Measurements from ENCODE around the gene SH2D1A.
"Not testable (repeated sequence)": the region's sequence is repeated elsewhere in the genome, so short reads cannot be mapped to it uniquely, and the experiment has no call there.

The SH2D1A gene

DNA sequence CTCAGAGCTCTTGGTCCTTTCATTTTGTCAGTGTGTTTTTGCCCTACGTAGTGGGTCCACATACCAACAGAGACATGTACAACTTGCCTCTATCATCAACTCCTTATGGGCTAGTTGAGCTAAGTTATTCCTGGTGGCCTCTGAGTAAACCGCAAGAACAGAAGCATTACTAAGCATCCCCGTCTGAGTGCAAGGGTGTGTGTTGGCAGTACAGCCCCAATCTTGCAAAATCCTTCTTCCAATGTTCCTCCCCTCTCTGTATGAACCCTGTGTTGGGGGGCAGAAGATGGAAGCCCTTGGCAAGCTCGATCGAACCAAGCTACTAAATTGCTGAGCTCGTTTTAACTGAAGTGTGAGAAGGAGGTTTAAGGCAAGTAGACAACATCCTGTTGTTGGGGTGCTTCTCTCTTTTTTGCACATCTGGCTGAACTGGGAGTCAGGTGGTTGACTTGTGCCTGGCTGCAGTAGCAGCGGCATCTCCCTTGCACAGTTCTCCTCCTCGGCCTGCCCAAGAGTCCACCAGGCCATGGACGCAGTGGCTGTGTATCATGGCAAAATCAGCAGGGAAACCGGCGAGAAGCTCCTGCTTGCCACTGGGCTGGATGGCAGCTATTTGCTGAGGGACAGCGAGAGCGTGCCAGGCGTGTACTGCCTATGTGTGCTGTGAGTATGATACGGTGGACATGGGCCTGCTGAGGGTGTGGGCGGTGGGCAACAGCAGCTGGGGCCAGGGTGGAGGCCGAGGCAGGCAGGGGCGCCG, at the start of gene SH2D1A:
SH2D1A (plus strand) TSS at position 447 of the 760 bp plus-strand sequence; CDS start at position 527, 80 bp downstream.
- no peak within 1 kb of the TSS for H3K4me3 ChIP-seq (ENCODE audit: low read depth, low read length)
- no peak for DNase-seq (ENCODE audit: low read depth)

- H3K4me3 ChIP-seq (ENCODE audit: low read depth, low read length); DNase-seq (ENCODE audit: low read depth): not testable (repeated sequence)
Observed at GRCh38 chrX:124299323-124299722, 47.0 kb upstream of the SH2D1A start.

- DNase-seq (ENCODE audit: low read depth), result no peak
Observed at GRCh38 chrX:124300405-124300804, 46.0 kb upstream of the SH2D1A start.

GRCh38 chrX:124307253-124307907, 39.0 kb upstream of the SH2D1A start:
- no peak for DNase-seq (ENCODE audit: low read depth)
- no peak overlapping the region for H3K4me3 ChIP-seq (ENCODE audit: low read depth, low read length)

More at GRCh38 chrX:124300405-124300804, 46.0 kb upstream of the SH2D1A start:
- H3K4me3 ChIP-seq (ENCODE audit: low read depth, low read length), result no peak overlapping the region

- DNase-seq (ENCODE audit: low read depth), result no peak
- H3K4me3 ChIP-seq (ENCODE audit: low read depth, low read length), result no peak overlapping the region
Observed at GRCh38 chrX:124325732-124326131, 20.6 kb upstream of the SH2D1A start.

- no peak overlapping the region for H3K4me3 ChIP-seq (ENCODE audit: low read depth, low read length)
- peak; percentile 14 for DNase-seq (ENCODE audit: low read depth)
Observed at GRCh38 chrX:124328765-124329164, 17.6 kb upstream of the SH2D1A start.

- H3K4me3 ChIP-seq (ENCODE audit: low read depth, low read length), result no peak within 1 kb of the TSS
- DNase-seq (ENCODE audit: low read depth), result no peak
Observed at GRCh38 chrX:124332481-124333424, 13.6 kb upstream of the SH2D1A start, which contains the start of gene TEX13D. TEX13D (plus strand) TSS chrX:124332660; CDS start chrX:124332918, 258 bp downstream.

DNA sequence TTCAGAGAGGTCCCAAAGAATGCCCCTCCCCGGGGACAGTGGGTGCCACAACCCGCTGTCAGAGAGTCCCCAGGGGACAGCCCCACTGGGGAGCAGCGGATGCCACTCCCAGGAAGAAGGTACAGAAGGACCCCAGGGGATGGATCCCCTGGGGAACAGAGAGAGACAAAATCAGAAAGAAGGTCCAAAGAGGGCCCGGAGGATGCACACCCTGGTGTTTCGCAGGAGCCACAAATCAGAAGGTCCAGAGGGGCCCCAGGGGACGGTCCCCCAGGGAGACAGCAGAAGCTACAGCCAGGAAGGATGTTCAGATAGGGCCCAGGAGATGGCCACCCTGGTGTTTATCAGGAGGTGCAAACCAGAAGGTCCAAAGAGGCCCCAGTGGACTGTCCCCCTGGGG, 12.5 kb upstream of the SH2D1A start:
- DNase-seq (ENCODE audit: low read depth), result no peak
- H3K4me3 ChIP-seq (ENCODE audit: low read depth, low read length), result no peak overlapping the region

GRCh38 chrX:124334555-124334954, 11.8 kb upstream of the SH2D1A start:
- not testable (repeated sequence) for H3K4me3 ChIP-seq (ENCODE audit: low read depth, low read length); DNase-seq (ENCODE audit: low read depth)

GRCh38 chrX:124335598-124335997, 10.8 kb upstream of the SH2D1A start:
- no peak for DNase-seq (ENCODE audit: low read depth)
- H3K4me3 ChIP-seq (ENCODE audit: low read depth, low read length), result no peak overlapping the region

GRCh38 chrX:124337916-124338315, 8.4 kb upstream of the SH2D1A start:
- no peak overlapping the region for H3K4me3 ChIP-seq (ENCODE audit: low read depth, low read length)
- DNase-seq (ENCODE audit: low read depth), result no peak

DNA sequence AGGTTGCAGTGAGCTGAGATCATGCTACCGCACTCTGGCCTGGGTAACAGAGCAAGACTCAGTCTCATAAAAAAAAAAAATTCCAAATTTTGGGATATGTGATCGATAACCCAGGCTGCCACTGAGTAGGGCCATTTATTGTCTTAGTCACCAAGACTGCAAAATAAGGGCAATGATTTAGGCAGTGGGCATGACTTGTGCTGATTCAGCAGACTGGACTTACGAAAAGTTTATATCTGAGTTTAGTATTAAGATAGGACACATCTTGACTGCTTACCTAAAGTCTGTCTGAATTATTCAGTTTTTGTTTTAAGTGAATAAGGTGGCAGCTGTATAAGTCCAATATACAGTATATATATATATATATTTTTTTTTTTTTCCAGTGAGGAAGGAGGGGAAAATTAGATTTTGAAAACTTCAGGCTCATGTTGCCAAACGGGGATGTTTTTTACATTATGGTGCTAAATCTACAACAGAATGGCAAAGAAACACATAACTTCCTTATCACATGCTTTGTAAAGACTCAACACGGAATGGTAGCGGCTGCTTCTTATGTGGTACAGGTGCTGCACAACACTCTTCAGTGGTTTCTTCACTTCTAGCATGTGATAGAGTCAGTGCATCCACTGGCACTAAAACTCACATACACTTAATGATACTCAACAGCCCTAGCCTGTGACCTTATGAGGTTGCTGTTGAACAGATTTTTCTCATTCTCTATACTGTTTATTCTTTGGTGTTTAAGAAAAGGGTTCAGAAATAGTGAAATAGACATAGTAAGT, 7.4 kb upstream of the SH2D1A start:
- DNase-seq (ENCODE audit: low read depth), result no peak
- H3K4me3 ChIP-seq (ENCODE audit: low read depth, low read length), result no peak overlapping the region

DNA sequence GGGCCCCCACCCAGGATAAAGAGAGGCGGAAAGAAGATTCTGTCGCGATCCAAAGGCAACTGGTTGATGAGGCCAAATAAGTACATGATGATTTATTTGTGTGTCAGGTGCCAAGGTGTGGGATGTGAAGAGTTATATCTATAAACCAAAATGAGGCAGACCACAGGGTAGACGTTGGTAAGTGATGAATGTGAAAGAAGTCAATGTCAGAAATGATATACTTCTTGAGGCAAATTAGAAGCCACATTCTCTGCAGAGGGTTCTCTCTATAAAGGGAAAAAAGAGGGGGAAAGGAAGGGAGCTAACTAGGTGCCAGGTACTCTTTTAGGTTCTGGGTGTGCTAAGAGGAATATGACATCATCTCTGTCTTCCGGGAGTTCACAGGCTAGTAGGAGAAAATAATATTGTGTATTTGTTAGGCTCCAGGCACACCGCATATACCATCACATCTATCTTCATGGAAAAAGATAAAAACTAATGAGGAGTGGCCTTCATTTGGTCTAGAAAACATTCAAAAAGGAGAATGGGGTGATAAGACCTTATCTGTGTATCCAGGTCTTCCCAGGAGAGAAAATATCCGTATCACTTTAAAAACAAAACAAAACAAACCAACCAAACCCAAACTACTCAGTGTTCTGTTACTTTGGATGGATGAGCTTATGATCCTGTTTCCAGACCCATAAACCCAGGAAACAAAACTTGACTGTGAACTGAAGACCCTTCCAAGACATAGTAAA, 4.8 kb upstream of the SH2D1A start:
- no peak overlapping the region for H3K4me3 ChIP-seq (ENCODE audit: low read depth, low read length)

GRCh38 chrX:124342174-124342867, 4.0 kb upstream of the SH2D1A start:
- H3K4me3 ChIP-seq (ENCODE audit: low read depth, low read length), result no peak overlapping the region
- no peak for DNase-seq (ENCODE audit: low read depth)

More for the DNA sequence above, 4.8 kb upstream of the SH2D1A start:
- no peak for DNase-seq (ENCODE audit: low read depth)

GRCh38 chrX:124343016-124343415, 3.3 kb upstream of the SH2D1A start:
- no peak for DNase-seq (ENCODE audit: low read depth)
- no peak overlapping the region for H3K4me3 ChIP-seq (ENCODE audit: low read depth, low read length)

DNA sequence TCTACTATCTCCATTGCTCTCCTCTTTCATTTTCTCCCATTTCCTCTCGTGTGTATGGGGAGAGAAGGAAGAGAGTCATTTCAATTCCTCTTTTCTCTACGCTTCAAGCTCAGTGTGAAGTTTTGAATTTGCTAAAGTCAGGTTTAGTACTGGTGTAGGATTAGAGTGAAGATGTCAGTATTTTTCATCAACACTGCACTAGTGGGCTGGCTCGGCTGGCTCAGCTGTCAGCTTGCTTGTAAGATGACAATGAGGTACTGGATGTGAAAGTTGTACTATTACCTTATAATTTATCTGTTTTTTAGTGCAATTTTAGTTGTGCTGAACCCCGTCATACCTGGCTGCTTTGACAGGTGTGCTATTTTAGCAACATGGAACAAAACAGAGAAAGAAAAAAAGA, 2.1 kb upstream of the SH2D1A start:
- H3K4me3 ChIP-seq (ENCODE audit: low read depth, low read length), result no peak overlapping the region
- no peak for DNase-seq (ENCODE audit: low read depth)

DNA sequence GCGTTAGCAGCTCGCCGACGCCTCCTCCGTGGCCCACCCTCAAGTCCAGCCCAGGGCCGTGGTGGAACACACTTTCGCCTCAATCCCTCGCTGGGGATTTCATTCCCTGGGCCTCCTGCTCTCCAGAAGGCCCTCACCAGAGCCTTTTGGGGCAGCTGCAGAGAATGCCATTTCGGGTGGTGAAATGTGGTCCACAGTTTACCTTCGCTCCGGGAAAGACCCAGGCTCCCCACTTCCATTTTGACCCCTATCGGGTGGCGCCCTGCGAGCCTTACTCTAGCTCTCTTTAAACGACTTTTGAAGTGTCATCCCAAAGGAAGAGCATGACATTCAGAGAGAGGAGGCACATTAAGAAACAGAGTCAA, 496 bp downstream of the SH2D1A start:
- no peak overlapping the region for H3K4me3 ChIP-seq (ENCODE audit: low read depth, low read length)
- DNase-seq (ENCODE audit: low read depth), result no peak

DNA sequence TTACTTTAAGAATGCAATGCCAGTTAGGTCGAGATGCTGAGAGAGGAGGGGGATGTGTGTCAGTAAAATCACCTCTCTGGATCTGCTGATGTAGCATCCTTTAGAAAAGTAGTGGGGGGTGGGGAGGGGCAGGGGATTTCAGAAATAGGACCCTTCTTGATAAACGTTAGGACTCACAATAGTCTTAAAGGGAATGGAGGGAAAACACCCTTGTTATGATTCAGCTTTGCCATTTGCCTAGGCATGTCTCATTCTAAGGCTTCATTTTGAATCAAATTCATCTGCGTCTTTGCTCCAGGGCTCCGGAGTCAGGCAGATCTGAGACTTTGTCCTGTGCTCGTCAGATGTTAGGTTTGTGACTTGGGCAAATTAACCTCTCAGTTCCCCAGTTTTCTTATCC, 879 bp downstream of the SH2D1A start:
- no peak for DNase-seq (ENCODE audit: low read depth)
- H3K4me3 ChIP-seq (ENCODE audit: low read depth, low read length), result no peak overlapping the region
